Measurements from ENCODE around the gene ZNF718.
"Not testable (repeated sequence)": the region's sequence is repeated elsewhere in the genome, so short reads cannot be mapped to it uniquely, and the experiment has no call there.

The ZNF718 gene

GRCh38 chr4:212438-213188 lies 88.3 kb downstream of the ZNF718 start:
- TF ChIP-seq CTCF (IDR thresholded peaks at IDR 0.05; ENCODE audit: control insufficient read depth, extremely low read depth, insufficient read depth), result no peak
- H3K4me3 ChIP-seq (ENCODE audit: low read depth, low read length), result no peak overlapping the region
- DNase-seq (ENCODE audit: low read depth), result no peak

- not testable (repeated sequence) for H3K4me3 ChIP-seq (ENCODE audit: low read depth, low read length); DNase-seq (ENCODE audit: low read depth)
These were observed 88.9 kb downstream of the ZNF718 start for GRCh38 chr4:213189-213535.

All from LNCaP clone FGC (cell line).